Peyer's patch (tissue), 4 donors: Measurements from ENCODE around the gene SLC7A14. TPM values are rescaled to one million over a fixed set of nuclear protein-coding genes. Genes with fewer than 3 reads are reported as not detected.
A peak's percentile ranks its signal among the peaks of the same experiment; 100 is the strongest.

Experiments
- DNase-seq, 3 donors: peaks; one replicate each; pipeline ENCODE4 v3.0.0-alpha.2; 2017 to 2019
- H3K27ac ChIP-seq, 4 donors: fragments of 200-600 bp; sonication (generic); one replicate each; pipeline ENCODE4 v1.5.1; 2016 to 2019
- H3K27me3 ChIP-seq, 2 donors: fragments of 200-600 bp; sonication (generic); one replicate each; pipeline ENCODE4 v1.5.1; 2019
- H3K36me3 ChIP-seq, 3 donors: fragments of 200-600 bp; sonication (generic); one replicate each; pipeline ENCODE4 v1.5.1; 2016 to 2019
- H3K4me1 ChIP-seq, 4 donors: fragments of 200-600 bp; sonication (generic); one replicate each; pipeline ENCODE4 v1.5.1; 2016 to 2019
- H3K4me3 ChIP-seq, 4 donors: fragments of 200-600 bp; sonication (generic); 1 replicate in 3 of 4; 2 replicates in 1 of 4; pipeline ENCODE4 v1.5.1; 2016 to 2019; ENCODE audit warnings: mild to moderate bottlenecking in 1 of 4
- H3K9me3 ChIP-seq, 4 donors: fragments of 200-600 bp; sonication (generic); one replicate each; pipeline ENCODE4 v1.5.1; 2016 to 2019; ENCODE audit warnings: mild to moderate bottlenecking in 1 of 4
- CTCF ChIP-seq, 6 experiments: fragments of 450-650 bp in 4 of 6; fragments of 200-600 bp in 2 of 6; sonication (generic) in 1 of 6; IDR thresholded peaks; one replicate each; pipeline ENCODE4 v1.5.1; 2017 to 2019; ENCODE audit warnings: antibody characterized with exemption in 6 of 6, mild to moderate bottlenecking in 3 of 6, moderate library complexity in 1 of 6
- POLR2A ChIP-seq, 2 donors: fragments of 450-650 bp; IDR thresholded peaks; one replicate each; pipeline ENCODE4 v1.5.1; 2017; ENCODE audit warnings: antibody characterized with exemption in 2 of 2, mild to moderate bottlenecking in 2 of 2, moderate library complexity in 2 of 2
- total RNA-seq, 4 donors: library from RNA; depleted of rRNA; stranded (reverse); fragments of >200 nt; gene quantifications; one replicate each; pipeline ENCODE4 v1.1.0, GENCODE V29; 2016

SLC7A14 gene
- total RNA-seq, 4 donors from 2014 or later, result 0.18 to 0.40 (median 0.38) TPM; not detected in 1

- H3K27ac ChIP-seq, result no peak overlapping the region
- peak in 1 of 3 donors; percentile 51 for DNase-seq
- H3K4me1 ChIP-seq, result peaks cover 0 to 14% (median 2%) of the 10 kb centered on the region in 4 donors
- no peaks in the 10 kb centered on the region for H3K27me3 ChIP-seq
- H3K36me3 ChIP-seq, result no peaks in the 10 kb centered on the region
- no peaks in the 10 kb centered on the region for H3K9me3 ChIP-seq
- TF ChIP-seq POLR2A (IDR thresholded peaks at IDR 0.05) (no peak), CTCF (IDR thresholded peaks at IDR 0.05) (no peak)
- no peak overlapping the region for H3K4me3 ChIP-seq
Measured at GRCh38 chr3:170465955-170466354, 119.9 kb downstream of the SLC7A14 start.

- DNase-seq, result no peak
- no peaks in the 10 kb centered on the region for H3K27me3 ChIP-seq
- no peaks in the 10 kb centered on the region for H3K4me1 ChIP-seq
- no peaks in the 10 kb centered on the region for H3K9me3 ChIP-seq
- TF ChIP-seq POLR2A (IDR thresholded peaks at IDR 0.05) (no peak), CTCF (IDR thresholded peaks at IDR 0.05) (no peak)
- no peak overlapping the region for H3K4me3 ChIP-seq
- no peaks in the 10 kb centered on the region for H3K36me3 ChIP-seq
- no peak overlapping the region for H3K27ac ChIP-seq
Measured at GRCh38 chr3:170463011-170463410, 122.9 kb downstream of the SLC7A14 start.

- DNase-seq, result no peak
- Histone ChIP-seq H3K4me3 (no peak overlapping the region), H3K27ac (no peak overlapping the region), H3K36me3 (no peaks in the 10 kb centered on the region), H3K4me1 (no peaks in the 10 kb centered on the region), H3K27me3 (no peaks in the 10 kb centered on the region), H3K9me3 (no peaks in the 10 kb centered on the region)
- TF ChIP-seq POLR2A (IDR thresholded peaks at IDR 0.05) (no peak), CTCF (IDR thresholded peaks at IDR 0.05) (no peak)
Measured at GRCh38 chr3:170458285-170458684, 127.6 kb downstream of the SLC7A14 start.

GRCh38 chr3:170454509-170454908, 131.4 kb downstream of the SLC7A14 start:
- no peaks in the 10 kb centered on the region for H3K4me1 ChIP-seq
- H3K27ac ChIP-seq, result no peak overlapping the region
- TF ChIP-seq POLR2A (IDR thresholded peaks at IDR 0.05) (no peak), CTCF (IDR thresholded peaks at IDR 0.05) (no peak)
- H3K36me3 ChIP-seq, result no peaks in the 10 kb centered on the region
- H3K9me3 ChIP-seq, result no peaks in the 10 kb centered on the region
- DNase-seq, result no peak
- no peak overlapping the region for H3K4me3 ChIP-seq
- H3K27me3 ChIP-seq, result no peaks in the 10 kb centered on the region

- TF ChIP-seq POLR2A (IDR thresholded peaks at IDR 0.05) (no peak), CTCF (IDR thresholded peaks at IDR 0.05) (no peak)
- H3K27ac ChIP-seq, result no peak overlapping the region
- no peak for DNase-seq
- H3K36me3 ChIP-seq, result no peaks in the 10 kb centered on the region
- H3K4me1 ChIP-seq, result no peaks in the 10 kb centered on the region
- H3K9me3 ChIP-seq, result no peaks in the 10 kb centered on the region
- no peaks in the 10 kb centered on the region for H3K27me3 ChIP-seq
- H3K4me3 ChIP-seq, result no peak overlapping the region
Measured at GRCh38 chr3:170450039-170450438, 135.8 kb downstream of the SLC7A14 start.

- H3K9me3 ChIP-seq, result no peaks in the 10 kb centered on the region
Measured at GRCh38 chr3:170448584-170448983, 137.3 kb downstream of the SLC7A14 start.

More at GRCh38 chr3:170448584-170448983, 137.3 kb downstream of the SLC7A14 start:
- no peak overlapping the region for H3K4me3 ChIP-seq
- no peaks in the 10 kb centered on the region for H3K4me1 ChIP-seq
- H3K27ac ChIP-seq, result no peak overlapping the region
- H3K36me3 ChIP-seq, result no peaks in the 10 kb centered on the region
- no peak for DNase-seq
- H3K27me3 ChIP-seq, result no peaks in the 10 kb centered on the region
- no peak for TF ChIP-seq POLR2A (IDR thresholded peaks at IDR 0.05)
- no peak for TF ChIP-seq CTCF (IDR thresholded peaks at IDR 0.05)
